NCI-H2171 treated with DMSO at 0.1 percent for 48 hours (cell line): Measurements from ENCODE around the gene MRPL43.
A peak's percentile ranks its signal among the peaks of the same experiment; 100 is the strongest.

Experiments used
- DNase-seq: peaks from one replicate; lab custom pipeline; 2025; lab: John Stamatoyannopoulos, UW

MRPL43 gene

GRCh38 chr10:101019440-101019703, 32.1 kb upstream of the MRPL43 start:
- no peak for DNase-seq

- DNase-seq = peak; percentile 64
Measured at GRCh38 chr10:101018600-101019439, 31.5 kb upstream of the MRPL43 start.

- no peak for DNase-seq
Measured at GRCh38 chr10:101018118-101018599, 30.9 kb upstream of the MRPL43 start.

- DNase-seq = no peak
Measured at GRCh38 chr10:101016814-101017213, 29.5 kb upstream of the MRPL43 start.

- DNase-seq = no peak
Measured at GRCh38 chr10:101015582-101015973, 28.3 kb upstream of the MRPL43 start.

- DNase-seq = no peak
Measured at GRCh38 chr10:101014966-101015581, 27.8 kb upstream of the MRPL43 start.

- DNase-seq = peak; percentile 16
Measured at GRCh38 chr10:101014230-101014884, 27.1 kb upstream of the MRPL43 start.

- no peak for DNase-seq
Measured at GRCh38 chr10:101013365-101013825, 26.1 kb upstream of the MRPL43 start.

GRCh38 chr10:101012525-101013364, 25.4 kb upstream of the MRPL43 start:
- peak; percentile 50 for DNase-seq

- no peak for DNase-seq
Measured at GRCh38 chr10:101011517-101012423, 24.5 kb upstream of the MRPL43 start.

- no peak for DNase-seq
Measured at GRCh38 chr10:101010329-101010728, 23.0 kb upstream of the MRPL43 start.

- no peak for DNase-seq
Measured at GRCh38 chr10:101008823-101009423, 21.6 kb upstream of the MRPL43 start.

- DNase-seq = no peak
Measured at GRCh38 chr10:101007915-101008822, 20.9 kb upstream of the MRPL43 start.

- DNase-seq = no peak
Measured at GRCh38 chr10:101007099-101007711, 19.9 kb upstream of the MRPL43 start.

GRCh38 chr10:101006593-101007098, 19.3 kb upstream of the MRPL43 start:
- no peak for DNase-seq

- no peak for DNase-seq
Measured at GRCh38 chr10:101005869-101006567, 18.7 kb upstream of the MRPL43 start.

- no peak for DNase-seq
Measured at GRCh38 chr10:101005361-101005760, 18.1 kb upstream of the MRPL43 start.

GRCh38 chr10:101003639-101004206, 16.4 kb upstream of the MRPL43 start:
- DNase-seq = no peak
